IMR-90 (cell line): ENCODE measurements around the gene SLC27A4. TPM values are rescaled to one million over a fixed set of nuclear protein-coding genes. Genes with fewer than 3 reads are reported as not detected.

ENCODE experiments used
- ATAC-seq: fragments of 200-7000 bp; cut with Tn5 transposase; 2 replicates; pipeline ENCODE4 v1.9.1; 2020; ENCODE audit warnings: low read depth, mild to moderate bottlenecking, moderate library complexity
- BruUV-seq: library from RNA; stranded (reverse); fragments of 400-500 nt; replicated peaks from 2 replicates; lab custom pipeline; 2021; lab: Mats Ljungman, UMichigan
- CTCF ChIA-PET: fragments of 300-600 bp; formaldehyde crosslinking; extraction: SDS; loops from one replicate; lab custom pipeline; 2021; ENCODE audit warnings: antibody characterized with exemption; lab: Yijun Ruan, JAX
- POLR2A ChIA-PET: fragments of 300-600 bp; sonication (Branson Sonifier 250); formaldehyde crosslinking; loops from one replicate; lab custom pipeline; 2022; ENCODE audit warnings: antibody characterized with exemption; ENCODE audit not compliant: unreplicated experiment; lab: Charles Lee
- DNase-seq: peaks from one replicate; pipeline ENCODE4 v3.0.0; 2013
- H2AFZ ChIP-seq: replicated peaks from 2 replicates; pipeline ENCODE3; 2013; ENCODE audit warnings: low read length, mild to moderate bottlenecking; ENCODE audit not compliant: poor library complexity
- H2AK5ac ChIP-seq: 2 replicates; pipeline ENCODE4 v1.6.1; 2013; ENCODE audit warnings: low read depth, low read length, inconsistent platforms
- H2AK9ac ChIP-seq: replicated peaks from 2 replicates; pipeline ENCODE3; 2013; ENCODE audit warnings: mild to moderate bottlenecking, low read depth, low read length, moderate library complexity; ENCODE audit not compliant: poor library complexity
- H2BK120ac ChIP-seq: 2 replicates; pipeline ENCODE4 v1.6.1; 2013; ENCODE audit warnings: low read depth, low read length, inconsistent platforms
- H2BK15ac ChIP-seq: 3 replicates; pipeline ENCODE4 v1.6.1; 2013; ENCODE audit warnings: low read depth, low read length, inconsistent platforms
- H2BK20ac ChIP-seq: 2 replicates; pipeline ENCODE4 v1.6.1; 2013; ENCODE audit warnings: low read depth, mild to moderate bottlenecking, inconsistent platforms, low read length, moderate library complexity
- H2BK5ac ChIP-seq: 2 replicates; pipeline ENCODE4 v1.6.1; 2013; ENCODE audit warnings: mild to moderate bottlenecking, low read depth, low read length, inconsistent platforms; ENCODE audit not compliant: poor library complexity, severe bottlenecking
- H3K14ac ChIP-seq: replicated peaks from 2 replicates; pipeline ENCODE4 v1.6.1; 2013; ENCODE audit warnings: low read depth, low read length, inconsistent platforms
- H3K18ac ChIP-seq: 2 replicates; pipeline ENCODE4 v1.6.1; 2013; ENCODE audit warnings: low read depth, low read length, control low read depth
- H3K23ac ChIP-seq: 2 replicates; pipeline ENCODE4 v1.6.1; 2013; ENCODE audit warnings: low read depth, low read length, inconsistent platforms
- H3K27ac ChIP-seq: 2 replicates; pipeline ENCODE4 v1.5.1; 2013; ENCODE audit warnings: mild to moderate bottlenecking, control low read depth, low read length; ENCODE audit not compliant: insufficient read depth
- H3K27me3 ChIP-seq: 2 replicates; pipeline ENCODE4 v1.6.1; 2013; ENCODE audit warnings: low read length; ENCODE audit not compliant: control insufficient read depth, insufficient read depth
- H3K36me3 ChIP-seq: 2 replicates; pipeline ENCODE4 v1.6.1; 2013; ENCODE audit warnings: low read length, mixed read lengths; ENCODE audit not compliant: control insufficient read depth, insufficient read depth
- H3K4ac ChIP-seq: 2 replicates; pipeline ENCODE4 v1.6.1; 2013; ENCODE audit warnings: low read depth, low read length, inconsistent platforms
- H3K4me1 ChIP-seq: 2 replicates; pipeline ENCODE4 v1.6.1; 2013; ENCODE audit warnings: low read length, mixed read lengths; ENCODE audit not compliant: control insufficient read depth, insufficient read depth
- H3K4me2 ChIP-seq: 2 replicates; pipeline ENCODE4 v1.6.1; 2013; ENCODE audit warnings: low read depth, mild to moderate bottlenecking, control low read depth, low read length, moderate library complexity
- H3K4me3 ChIP-seq: 2 replicates; pipeline ENCODE4 v1.5.1; 2013; ENCODE audit warnings: low read depth, mild to moderate bottlenecking, control low read depth, low read length, moderate library complexity; ENCODE audit not compliant: insufficient read depth
- H3K56ac ChIP-seq: 2 replicates; pipeline ENCODE4 v1.6.1; 2013; ENCODE audit warnings: low read length, inconsistent platforms; ENCODE audit not compliant: insufficient read depth; ENCODE audit errors: extremely low read depth
- H3K79me1 ChIP-seq, 2 experiments: 2 replicates each; pipeline ENCODE4 v1.6.1; 2013; ENCODE audit warnings: low read length in 2 of 2, inconsistent platforms in 1 of 2, low read depth in 1 of 2
- H3K9ac ChIP-seq: 2 replicates; pipeline ENCODE4 v1.6.1; 2013; ENCODE audit warnings: low read depth, low read length, control low read depth
- H3K9me1 ChIP-seq: 2 replicates; pipeline ENCODE4 v1.6.1; 2013; ENCODE audit warnings: low read length, inconsistent platforms; ENCODE audit not compliant: insufficient read depth
- H3K9me3 ChIP-seq: 2 replicates; pipeline ENCODE4 v1.6.1; 2013; ENCODE audit warnings: low read length; ENCODE audit not compliant: control insufficient read depth, insufficient read depth
- H4K20me1 ChIP-seq: 2 replicates; pipeline ENCODE4 v1.6.1; 2013; ENCODE audit warnings: low read length, inconsistent platforms; ENCODE audit not compliant: insufficient read depth
- H4K5ac ChIP-seq: 2 replicates; pipeline ENCODE4 v1.6.1; 2013; ENCODE audit warnings: mild to moderate bottlenecking, low read depth, low read length, control low read depth
- H4K8ac ChIP-seq, 2 experiments: 2 replicates each; pipeline ENCODE4 v1.6.1; 2013; ENCODE audit warnings: low read depth in 2 of 2, low read length in 2 of 2, control low read depth in 1 of 2, inconsistent platforms in 1 of 2
- H4K91ac ChIP-seq: 2 replicates; pipeline ENCODE4 v1.6.1; 2013; ENCODE audit warnings: low read depth, low read length, inconsistent platforms; ENCODE audit not compliant: insufficient read depth
- CEBPB ChIP-seq: IDR thresholded peaks from 2 replicates; pipeline ENCODE4 v1.6.1; 2012; ENCODE audit warnings: low read depth, low read length, improper control_type of control experiment
- FOS ChIP-seq: fragments of 150-350 bp; IDR thresholded peaks from 2 replicates; pipeline ENCODE4 v1.6.1; 2016; ENCODE audit warnings: low read depth, low read length
- RCOR1 ChIP-seq: IDR thresholded peaks from 2 replicates; pipeline ENCODE4 v1.6.1; 2012; ENCODE audit warnings: mild to moderate bottlenecking, low read length, improper control_type of control experiment; ENCODE audit not compliant: insufficient replicate concordance
- SMC3 ChIP-seq: fragments of 150-350 bp; IDR thresholded peaks from 2 replicates; pipeline ENCODE4 v1.6.1; 2016; ENCODE audit warnings: low read depth, mild to moderate bottlenecking, antibody characterized with exemption, low read length, moderate library complexity
- WGBS, 2 experiments: methylation state at CpG; one replicate each; pipeline versions ENCODE4 v1.1.5 to v1.1.7; 2013; ENCODE audit warnings: missing lambda C conversion rate in 2 of 2; ENCODE audit not compliant: insufficient read length in 1 of 2; ENCODE audit errors: extremely low coverage in 2 of 2; 5-methylcytosine and 5-hydroxymethylcytosine counted together
- dilution Hi-C: fragments of 300-500 bp; cut with HindIII; formaldehyde crosslinking; loops from one replicate; pipeline ENCODE4 v1.14.3; 2018; ENCODE audit warnings: low sequenced_read_pairs; ENCODE audit not compliant: unreplicated experiment
- in situ Hi-C: fragments of 300-500 bp; cut with MboI; formaldehyde crosslinking; loops from 3 replicates; pipeline ENCODE4 v1.14.3; 2019; ENCODE audit warnings: low sequenced_read_pairs, inconsistent platforms, mixed read lengths
- intact Hi-C: fragments of 100-400 bp; cut with micrococcal nuclease; formaldehyde crosslinking; loops from 2 replicates; pipeline ENCODE4 v1.10.0; 2022
- polyA plus RNA-seq, 3 experiments: library from polyadenylated mRNA; depleted of rRNA; stranded (reverse); fragments of >200 nt; gene quantifications; 2 replicates each; pipeline ENCODE4 v1.2.3, GENCODE V29; 2012; ENCODE audit warnings: low replicate concordance in 1 of 3
- total RNA-seq: library from RNA; depleted of rRNA; stranded (reverse); fragments of >200 nt; gene quantifications from 2 replicates; pipeline ENCODE4 v1.2.3, GENCODE V29; 2012
- TF ChIP-seq, protein P1 (sequence below): fragments of 150-350 bp; IDR thresholded peaks from 2 replicates; pipeline ENCODE4 v1.6.1; 2017; ENCODE audit warnings: mild to moderate bottlenecking, antibody characterized with exemption, low read length, low read depth

SLC27A4 gene
- total and polyA plus RNA-seq, 2 of the 4 experiments (the other 2 are of a cell fraction): 9.7 to 13.7 TPM

DNA sequence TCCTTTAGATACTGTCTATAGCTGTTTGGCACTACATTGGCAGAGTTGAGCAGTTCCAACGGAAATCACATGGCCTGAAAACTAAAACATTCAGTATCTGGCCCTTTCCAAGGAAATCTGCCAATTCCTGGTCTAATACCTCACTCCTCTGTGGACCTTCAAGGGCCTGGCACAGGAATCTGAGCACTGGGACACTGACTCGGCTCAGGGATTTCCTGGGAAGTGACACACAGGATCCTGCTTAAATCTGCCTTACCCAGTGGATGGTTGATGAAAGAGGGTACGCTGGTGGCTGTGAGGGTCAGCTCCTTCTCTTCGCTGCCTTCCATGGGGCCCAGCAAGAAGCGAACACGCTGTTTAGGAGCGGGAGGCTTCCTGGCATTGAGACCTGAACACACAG lies 19.0 kb upstream of the SLC27A4 start:
- H2BK15ac ChIP-seq: no peak overlapping the region
- peaks cover 38 to 51% of the 10 kb centered on the region in 2 experiments for H3K79me1 ChIP-seq
- no peak overlapping the region for H3K56ac ChIP-seq
- H3K9ac ChIP-seq: peak overlapping the region; percentile 89; the same call in 1 of the 2 replicates
- no peak overlapping the region for H2AK5ac ChIP-seq
- dilution Hi-C loops: no loop called here
- H3K23ac ChIP-seq: no peak overlapping the region; the same call in 1 of the 2 replicates
- TF ChIP-seq RCOR1: no peak
- TF ChIP-seq FOS: no peak
- no peak for TF ChIP-seq SMC3
- no peak for TF ChIP-seq CEBPB
- TF ChIP-seq, protein P1, sequence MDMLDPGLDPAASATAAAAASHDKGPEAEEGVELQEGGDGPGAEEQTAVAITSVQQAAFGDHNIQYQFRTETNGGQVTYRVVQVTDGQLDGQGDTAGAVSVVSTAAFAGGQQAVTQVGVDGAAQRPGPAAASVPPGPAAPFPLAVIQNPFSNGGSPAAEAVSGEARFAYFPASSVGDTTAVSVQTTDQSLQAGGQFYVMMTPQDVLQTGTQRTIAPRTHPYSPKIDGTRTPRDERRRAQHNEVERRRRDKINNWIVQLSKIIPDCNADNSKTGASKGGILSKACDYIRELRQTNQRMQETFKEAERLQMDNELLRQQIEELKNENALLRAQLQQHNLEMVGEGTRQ: no peak
- in situ Hi-C loops: no loop called here
- H3K36me3 ChIP-seq: peaks cover 21% of the 10 kb centered on the region
- peak overlapping the region; percentile 80; the same call in 1 of the 2 replicates for H3K4ac ChIP-seq
- H2AFZ ChIP-seq: no peak overlapping the region
- intact Hi-C loops: no loop called here
- H3K4me1 ChIP-seq: peaks cover 5% of the 10 kb centered on the region
- H3K4me3 ChIP-seq: no peak overlapping the region
- no peak overlapping the region for H2BK120ac ChIP-seq
- ChIA-PET CTCF (no interaction called here), POLR2A (no interaction called here)
- H2AK9ac ChIP-seq: peak overlapping the region; percentile 89
- no peaks in the 10 kb centered on the region for H3K9me3 ChIP-seq
- no TSS peak for BruUV-seq
- whole genome bisulfite sequencing, 2 experiments: no CpG with 5 or more reads among the region's 7 CpGs
- peak overlapping the region; percentile 99 to 100; a peak in 3 of 4 replicates for H4K8ac ChIP-seq
- H4K5ac ChIP-seq: no peak overlapping the region; the same call in 1 of the 2 replicates
- no peaks in the 10 kb centered on the region for H3K27me3 ChIP-seq
- H4K91ac ChIP-seq: no peak overlapping the region
- H3K14ac ChIP-seq: no peak overlapping the region
- no peak overlapping the region for H3K18ac ChIP-seq
- H4K20me1 ChIP-seq: 0 out of 2 replicates have a peak, but pooled peaks cover 4% of the 10 kb centered on the region
- H2BK20ac ChIP-seq: no peak overlapping the region
- peaks cover 2% of the 10 kb centered on the region; the same call in 1 of the 2 replicates for H3K9me1 ChIP-seq
- no peak overlapping the region for H2BK5ac ChIP-seq
- peak overlapping the region; percentile 95; the same call in 1 of the 2 replicates for H3K4me2 ChIP-seq
- no peak overlapping the region for H3K27ac ChIP-seq
- ATAC-seq: no peak
- no peak for DNase-seq
